Measurements from ENCODE around the gene SMPD2.

DNA sequence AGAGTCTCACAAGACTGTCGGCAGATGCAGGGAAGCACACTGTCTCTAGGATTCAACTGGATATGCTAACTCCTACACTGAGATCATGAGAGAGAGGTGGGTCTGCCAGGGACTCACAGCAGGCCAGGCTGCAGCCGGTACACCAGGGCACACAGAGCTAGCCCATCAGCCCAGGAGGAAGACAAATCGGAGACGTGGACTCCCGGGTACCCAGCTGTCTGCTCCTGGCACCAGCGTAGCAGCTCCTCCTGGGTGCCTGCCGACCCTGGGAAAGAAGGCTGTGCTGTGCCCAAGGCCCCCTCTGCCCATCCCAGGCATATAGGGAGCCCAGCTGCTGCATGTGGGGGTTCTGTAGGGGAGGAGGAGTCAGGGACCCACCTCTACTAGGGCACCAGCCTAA is 8.1 kb downstream of the SMPD2 start:
- no peak for TF ChIP-seq POLR2A (IDR thresholded peaks at IDR 0.05)
- TF ChIP-seq, protein P1, sequence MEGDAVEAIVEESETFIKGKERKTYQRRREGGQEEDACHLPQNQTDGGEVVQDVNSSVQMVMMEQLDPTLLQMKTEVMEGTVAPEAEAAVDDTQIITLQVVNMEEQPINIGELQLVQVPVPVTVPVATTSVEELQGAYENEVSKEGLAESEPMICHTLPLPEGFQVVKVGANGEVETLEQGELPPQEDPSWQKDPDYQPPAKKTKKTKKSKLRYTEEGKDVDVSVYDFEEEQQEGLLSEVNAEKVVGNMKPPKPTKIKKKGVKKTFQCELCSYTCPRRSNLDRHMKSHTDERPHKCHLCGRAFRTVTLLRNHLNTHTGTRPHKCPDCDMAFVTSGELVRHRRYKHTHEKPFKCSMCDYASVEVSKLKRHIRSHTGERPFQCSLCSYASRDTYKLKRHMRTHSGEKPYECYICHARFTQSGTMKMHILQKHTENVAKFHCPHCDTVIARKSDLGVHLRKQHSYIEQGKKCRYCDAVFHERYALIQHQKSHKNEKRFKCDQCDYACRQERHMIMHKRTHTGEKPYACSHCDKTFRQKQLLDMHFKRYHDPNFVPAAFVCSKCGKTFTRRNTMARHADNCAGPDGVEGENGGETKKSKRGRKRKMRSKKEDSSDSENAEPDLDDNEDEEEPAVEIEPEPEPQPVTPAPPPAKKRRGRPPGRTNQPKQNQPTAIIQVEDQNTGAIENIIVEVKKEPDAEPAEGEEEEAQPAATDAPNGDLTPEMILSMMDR (IDR thresholded peaks at IDR 0.05) = no peak
- no peak for TF ChIP-seq POLR2AphosphoS5 (IDR thresholded peaks at IDR 0.05)
